Heart right ventricle (tissue), 16 donors: Measurements from ENCODE around the gene CHRM5. TPM values are rescaled to one million over a fixed set of nuclear protein-coding genes. Genes with fewer than 3 reads are reported as not detected.

Experiments used
- ATAC-seq, 8 donors: fragments of 200-7000 bp; cut with Tn5 transposase; one replicate each; pipeline ENCODE4 v1.9.1; 2020; ENCODE audit warnings: mild to moderate bottlenecking in 8 of 8, moderate library complexity in 8 of 8, moderate number of reproducible peaks in 1 of 8
- DNase-seq, 2 donors: peaks; one replicate each; pipeline ENCODE4 v3.0.0-alpha.2; 2020
- H3K27ac ChIP-seq, 10 donors: fragments of 200-600 bp; sonication (generic) in 2 of 10; one replicate each; pipeline versions ENCODE4 v1.5.0 to v1.8.0; 2020 to 2022; ENCODE audit warnings: mild to moderate bottlenecking in 3 of 10
- H3K27me3 ChIP-seq, 7 donors: fragments of 200-600 bp; one replicate each; pipeline ENCODE4 v1.8.0; 2021 to 2022; ENCODE audit warnings: mild to moderate bottlenecking in 2 of 7
- H3K36me3 ChIP-seq, 9 donors: fragments of 200-600 bp; sonication (generic) in 1 of 9; one replicate each; pipeline versions ENCODE4 v1.5.0 to v1.8.0; 2020 to 2022; ENCODE audit warnings: mild to moderate bottlenecking in 2 of 9
- H3K4me1 ChIP-seq, 9 donors: fragments of 200-600 bp; sonication (generic) in 1 of 9; one replicate each; pipeline versions ENCODE4 v1.5.0 to v1.8.0; 2020 to 2022; ENCODE audit warnings: mild to moderate bottlenecking in 4 of 9
- H3K4me3 ChIP-seq, 10 donors: fragments of 200-600 bp; sonication (generic) in 2 of 10; one replicate each; pipeline versions ENCODE4 v1.5.0 to v1.8.0; 2020 to 2022; ENCODE audit warnings: mild to moderate bottlenecking in 7 of 10, moderate library complexity in 2 of 10
- H3K9me3 ChIP-seq, 11 donors: fragments of 200-600 bp in 10 of 11; sonication (generic) in 2 of 11; one replicate each; pipeline versions ENCODE4 v1.5.0 to v1.8.0; 2013 to 2022; ENCODE audit warnings: mild to moderate bottlenecking in 2 of 11, control low read depth in 1 of 11, moderate library complexity in 1 of 11
- CTCF ChIP-seq, 9 donors: fragments of 200-600 bp; sonication (generic) in 2 of 9; IDR thresholded peaks; one replicate each; pipeline versions ENCODE4 v1.5.0 to v1.8.0; 2021 to 2022; ENCODE audit warnings: antibody characterized with exemption in 9 of 9, mild to moderate bottlenecking in 5 of 9, moderate library complexity in 1 of 9
- WGBS, 2 donors: extraction: QIAGEN DNeasy Blood & Tissue Kit; methylation state at CpG; one replicate each; pipeline ENCODE4 v1.1.7; 2013; ENCODE audit warnings: inconsistent platforms in 1 of 2; 5-methylcytosine and 5-hydroxymethylcytosine counted together
- intact Hi-C, 10 donors: fragments of 100-400 bp; cut with DNase I; formaldehyde crosslinking; loops; one replicate each; pipeline versions ENCODE4 v1.11.1 to v1.14.2; 2022
- polyA plus RNA-seq, 2 donors: library from polyadenylated mRNA; stranded (reverse); fragments of 200-250 nt; gene quantifications; one replicate each; pipeline ENCODE4 v1.2.3, GENCODE V29; 2013
- total RNA-seq, 10 donors: library from RNA; stranded (reverse); fragmentation: NEBNext Ultra II Directional in 3 of 10; extraction: Animal tissue kit (Norgen Biotek cat#: 25700) in 3 of 10; gene quantifications; one replicate each; pipeline versions ENCODE4 v1.2.1 to v1.2.4, GENCODE V29; 2021 to 2023
- donor health status: Arrhythmogenic right ventricular cardiomyopathy.
- donor health status: ischemic (EF 13 %, LVEDD 7.1; RV severe dilation, severe dysfunction).
- donor health status: healthy with polysubstance abuse.
- donor health status: DM: no; HTN: yes; CAD: no.
- donor health status: DM: no; HTN: no; CAD: no.
- donor health status: ischemic (EF 25% LVEDD 6.9; RV normal size, moderate dysfunction).
- donor health status: ischemic (EF 25% LVEDD 5.7; RV mildly dilated, moderate dysfunction).
- donor health status: healthy.
- donor health status: DM: yes; HTN: yes; CAD: no.
- donor health status: Ischemic cardiomyopathy.
- donor health status: ischemic (EF 35%, LVEDD 5.7; RV mildly dilated, moderate dysfunction).
- donor health status: nonischemic (EF 11% LVEDD 7.7; RV severe dilation, severe dysfunction).
- donor health status: DM: yes; HTN: yes; CAD: no.
- donor health status: PGD.
- donor health status: ischemic (EF 29% LVEDD 5.4; RV normal size, mild dysfunction).
- donor health status: nonischemic (EF 23%, LVEDD 6.1; RV moderate dilation, normal function).

CHRM5 gene
- total and polyA plus RNA-seq, 12 donors: not detected

DNA sequence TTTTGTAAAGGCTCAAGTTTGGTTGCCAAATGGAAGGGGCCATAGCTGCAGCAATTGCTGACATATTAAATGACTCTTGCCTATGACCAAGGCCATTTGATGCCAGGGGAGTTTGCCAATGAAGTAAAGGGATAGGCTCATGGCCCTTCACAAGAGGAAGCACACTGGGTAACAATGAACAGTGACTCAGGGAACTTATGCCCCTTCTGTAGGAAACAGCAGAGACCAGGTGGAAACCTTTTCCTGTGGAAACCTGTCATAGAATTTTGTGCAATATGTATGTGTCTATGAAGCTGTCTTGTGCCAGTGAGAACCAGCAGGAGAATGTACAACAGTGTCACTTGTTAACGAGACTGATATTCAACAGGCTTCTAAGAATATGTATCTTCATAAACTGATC lies 96.1 kb downstream of the CHRM5 start:
- intact Hi-C loops: loop anchor here in 4 of 10 donors (5.0 to 10.0 kb wide), 5 partner anchors 38 to 523 kb away; partner anchors contain the start of genes KATNBL1 (in 2 of the 4), EMC7 (in 1 of the 4), GOLGA8B (in 1 of the 4) and LPCAT4 (in 1 of the 4)
- Histone ChIP-seq H3K27ac (no peak overlapping the region), H3K4me3 (no peak overlapping the region), H3K9me3 (no peaks in the 10 kb centered on the region), H3K36me3 (no peaks in the 10 kb centered on the region), H3K27me3 (no peaks in the 10 kb centered on the region), H3K4me1 (peaks cover 0 to 6% (median 0%) of the 10 kb centered on the region in 9 donors)
- ATAC-seq (no peak), DNase-seq (no peak)
- WGBS, 2 donors: 0 to 4% methylated on average over 1 of the region's 1 CpG
- TF ChIP-seq CTCF (IDR thresholded peaks at IDR 0.05): no peak

GRCh38 chr15:34065261-34065660 lies 97.0 kb downstream of the CHRM5 start:
- Histone ChIP-seq H3K9me3 (no peaks in the 10 kb centered on the region), H3K36me3 (no peaks in the 10 kb centered on the region), H3K4me1 (peaks cover 0 to 6% (median 0%) of the 10 kb centered on the region in 9 donors), H3K4me3 (no peak overlapping the region), H3K27me3 (no peaks in the 10 kb centered on the region), H3K27ac (no peak overlapping the region)
- 86 to 88% methylated on average over 3 of the region's 3 CpGs for WGBS, 2 donors
- no peak for ATAC-seq
- intact Hi-C loops: loop anchor here in 1 of 10 donors (10.0 kb wide), 1 partner anchor 520 kb away; the partner anchor contains the start of gene GOLGA8B
- no peak for TF ChIP-seq CTCF (IDR thresholded peaks at IDR 0.05)
- DNase-seq: no peak

GRCh38 chr15:34065941-34066340 lies 97.6 kb downstream of the CHRM5 start:
- Histone ChIP-seq H3K27me3 (no peaks in the 10 kb centered on the region), H3K4me1 (peaks cover 0 to 6% (median 0%) of the 10 kb centered on the region in 9 donors), H3K4me3 (no peak overlapping the region), H3K36me3 (no peaks in the 10 kb centered on the region), H3K27ac (no peak overlapping the region), H3K9me3 (no peaks in the 10 kb centered on the region)
- TF ChIP-seq CTCF (IDR thresholded peaks at IDR 0.05): no peak
- WGBS, 2 donors: 88% methylated on average over 8 of the region's 8 CpGs
- intact Hi-C loops: loop anchor here in 1 of 10 donors (10.0 kb wide), 1 partner anchor 519 kb away; the partner anchor contains the start of gene GOLGA8B
- DNase-seq (no peak), ATAC-seq (no peak)

DNA sequence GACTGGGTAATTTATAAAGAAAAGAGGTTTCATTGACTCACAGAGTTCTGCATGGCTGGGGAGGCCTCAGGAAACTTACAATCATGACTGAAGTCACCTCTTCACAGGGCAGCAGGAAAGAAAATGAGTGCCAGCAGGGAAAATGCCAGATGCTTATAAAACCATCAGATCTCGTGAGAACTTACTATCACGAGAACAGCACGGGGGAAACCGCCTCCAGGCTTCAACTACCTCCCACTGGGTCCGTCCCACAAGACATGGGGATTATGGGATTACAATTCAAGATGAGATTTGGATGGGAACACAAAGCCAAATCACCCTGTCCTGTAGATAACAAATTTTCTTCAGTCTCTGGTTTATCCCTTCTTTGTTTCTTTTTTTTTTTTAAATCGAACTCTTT lies 101.7 kb downstream of the CHRM5 start:
- Histone ChIP-seq H3K27me3 (no peaks in the 10 kb centered on the region), H3K9me3 (no peaks in the 10 kb centered on the region), H3K27ac (no peak overlapping the region), H3K36me3 (no peaks in the 10 kb centered on the region), H3K4me1 (no peaks in the 10 kb centered on the region), H3K4me3 (no peak overlapping the region)
- ATAC-seq: no peak
- no peak for TF ChIP-seq CTCF (IDR thresholded peaks at IDR 0.05)
- intact Hi-C loops: no loop called here
- WGBS, 2 donors: 65 to 69% methylated on average over 6 of the region's 6 CpGs
- DNase-seq: no peak
